H1 (cell line): Measurements from ENCODE around the gene SMAD6. TPM values are rescaled to one million over a fixed set of nuclear protein-coding genes. Genes with fewer than 3 reads are reported as not detected.

Source experiments
- CBX5 ChIP-seq: fragments of 300-800, 300-1000 bp; sonication (generic); IDR thresholded peaks from 2 replicates; pipeline ENCODE4 v1.7.1; 2016; ENCODE audit warnings: antibody characterized with exemption, low read length, low read depth
- KDM5A ChIP-seq: fragments of 200-600 bp; IDR thresholded peaks from 2 replicates; pipeline ENCODE4 v1.7.1; 2012; ENCODE audit warnings: mild to moderate bottlenecking, low read length, inconsistent platforms, mixed read lengths
- MAFK ChIP-seq: IDR thresholded peaks from 2 replicates; pipeline ENCODE4 v1.6.1; 2012; ENCODE audit warnings: low read depth, mild to moderate bottlenecking, improper control_type of control experiment, low read length
- polyA plus RNA-seq, 7 experiments: library from polyadenylated mRNA; depleted of rRNA in 3 of 7; stranded (reverse) in 5 of 7; unstranded in 2 of 7; fragments of >200 nt in 5 of 7; fragments of 200-250 nt in 2 of 7; gene quantifications; 1 replicate in 5 of 7; 2 replicates in 1 of 7; 4 replicates in 1 of 7; pipeline versions ENCODE4 v1.2.1 to v1.2.3, GENCODE V29; 2011 to 2013; ENCODE audit warnings: missing spikeins in 2 of 7, mixed read lengths in 2 of 7
- total RNA-seq: library from RNA; stranded (reverse); fragmentation: NEBNext Ultra II Directional; extraction: Animal tissue kit (Norgen Biotek cat#: 25700); gene quantifications from 2 replicates; pipeline ENCODE4 v1.2.1, GENCODE V29; 2021

SMAD6 gene
- total and polyA plus RNA-seq, 2 of the 8 experiments (the other 6 are each of a cell fraction or from before 2014, with no cell fraction given): 1.8 to 7.0 TPM

DNA sequence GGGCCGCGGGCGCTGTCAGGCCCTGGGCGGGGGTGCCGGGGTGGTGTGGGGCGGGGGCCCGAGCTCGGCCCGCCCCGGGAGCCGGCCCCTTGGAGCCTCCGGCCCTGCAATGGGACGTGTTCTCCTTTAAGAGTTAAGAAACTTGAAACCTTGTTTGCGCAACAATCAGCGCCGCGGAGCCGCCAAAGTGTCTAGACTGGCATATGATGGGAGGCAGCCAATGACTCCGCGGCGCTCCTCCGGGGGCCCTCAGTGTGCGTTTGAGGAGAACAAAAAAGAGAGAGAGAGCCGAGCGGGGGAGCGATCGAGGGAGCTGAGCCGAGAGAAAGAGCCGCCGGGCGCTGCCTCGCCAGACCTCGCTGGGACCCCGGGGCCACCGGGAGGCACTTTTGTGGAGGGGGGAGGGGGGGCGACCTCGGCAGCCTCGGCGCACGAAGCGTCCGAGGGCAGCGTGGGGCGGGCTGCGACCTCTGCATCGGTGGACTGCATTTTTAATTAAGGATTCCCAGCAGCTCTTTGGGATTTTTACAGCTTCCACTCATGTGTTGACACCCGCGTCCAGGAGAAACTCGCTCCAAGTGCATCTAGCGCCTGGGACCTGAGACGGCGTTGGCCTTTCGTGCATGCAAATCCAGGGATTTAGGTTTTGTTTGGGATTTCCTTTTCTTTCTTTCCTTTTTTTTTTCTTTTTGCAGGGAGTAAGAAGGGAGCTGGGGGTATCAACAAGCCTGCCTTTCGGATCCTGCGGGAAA lies at the start of gene SMAD6 (continued):
- TF ChIP-seq KDM5A (no peak), CBX5 (no peak), MAFK (no peak)
